HG03097 (cell line): Measurements from ENCODE around the gene HID1.
"Not testable (repeated sequence)": the region's sequence is repeated elsewhere in the genome, so short reads cannot be mapped to it uniquely, and the experiment has no call there.

Source experiments
- ATAC-seq: cut with Tn5 transposase; IDR thresholded peaks from one replicate; pipeline ENCODE4 v1.9.1; 2021; ENCODE audit not compliant: unreplicated experiment, low FRiP score

Gene HID1

GRCh38 chr17:75001915-75002843 is 29.6 kb upstream of the HID1 start:
- no peak for ATAC-seq

DNA sequence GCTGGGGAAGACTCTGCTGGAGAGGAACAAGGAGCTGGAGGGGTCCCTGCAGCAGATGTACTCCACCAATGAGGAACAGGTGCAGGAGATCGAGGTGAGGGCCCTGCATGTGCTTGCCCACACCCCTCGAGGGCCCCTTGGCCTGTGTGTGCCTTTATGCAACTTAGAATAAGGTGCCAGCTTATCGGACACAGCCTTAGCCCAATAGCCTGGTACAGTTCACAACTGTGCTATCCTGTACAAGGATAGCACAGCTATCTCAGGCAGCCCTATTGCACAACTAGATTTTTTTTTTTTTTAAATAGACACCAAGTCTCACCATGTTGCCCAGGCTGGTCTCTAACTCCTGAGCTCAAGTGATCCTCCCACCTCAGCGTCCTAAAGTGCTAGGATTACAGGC is 27.0 kb upstream of the HID1 start:
- no peak for ATAC-seq

DNA sequence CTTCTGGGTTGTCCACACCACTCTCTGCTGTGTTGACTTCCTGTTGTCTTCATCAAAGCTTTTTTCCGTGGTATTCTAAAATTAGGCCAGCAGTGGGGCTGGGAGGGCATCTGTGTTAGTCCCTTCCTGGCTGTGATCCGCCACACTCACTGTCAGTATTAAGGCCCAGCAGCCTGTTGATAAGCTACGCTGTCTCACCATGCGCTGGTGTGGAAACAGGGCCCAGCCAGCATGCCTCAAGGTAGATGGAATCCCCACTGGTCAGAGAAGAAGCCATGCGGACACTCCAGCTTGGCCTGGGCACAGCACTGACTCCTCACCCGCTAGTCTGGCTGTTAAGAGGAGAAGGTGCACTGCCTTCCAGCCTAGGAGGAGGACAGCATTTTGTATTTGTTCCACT is 26.2 kb upstream of the HID1 start:
- ATAC-seq: no peak

DNA sequence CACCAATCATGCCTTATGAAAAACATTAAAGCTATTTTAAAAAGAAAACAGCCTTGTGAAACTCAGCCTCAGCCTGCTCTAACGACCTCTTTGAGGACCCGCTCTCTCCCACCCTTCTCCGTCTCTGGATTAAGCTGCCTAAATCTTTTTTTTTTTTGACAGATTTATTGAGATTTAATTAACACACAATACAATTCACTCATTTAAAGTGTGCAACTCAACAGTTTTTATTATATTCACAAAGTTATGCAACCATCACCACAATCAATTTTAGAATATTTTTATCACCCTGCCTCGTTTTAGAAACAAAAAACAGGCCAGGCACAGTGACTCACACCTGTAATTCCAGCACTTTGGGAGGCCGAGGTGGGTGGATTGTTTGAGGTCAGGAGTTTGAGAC is 23.3 kb upstream of the HID1 start:
- no peak for ATAC-seq

DNA sequence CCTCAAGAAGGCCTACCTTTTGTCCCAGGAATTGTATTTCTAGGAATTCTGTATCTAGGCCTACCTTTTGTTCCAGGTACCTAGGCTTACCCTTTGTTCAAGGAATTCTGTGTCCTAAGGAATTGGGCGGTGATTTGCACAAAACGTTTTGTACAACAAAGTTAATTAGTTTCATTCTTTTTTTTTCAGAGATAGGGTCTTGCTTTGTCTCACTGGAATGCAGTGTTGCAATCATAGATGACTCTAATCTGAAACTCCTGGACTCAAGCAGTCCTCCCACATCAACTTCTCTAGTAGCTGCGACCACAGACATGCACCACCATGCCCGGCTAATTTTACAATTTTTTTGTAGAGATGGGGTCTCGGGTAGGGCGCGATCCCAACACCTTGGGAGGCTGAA is 21.9 kb upstream of the HID1 start:
- ATAC-seq: no peak

DNA sequence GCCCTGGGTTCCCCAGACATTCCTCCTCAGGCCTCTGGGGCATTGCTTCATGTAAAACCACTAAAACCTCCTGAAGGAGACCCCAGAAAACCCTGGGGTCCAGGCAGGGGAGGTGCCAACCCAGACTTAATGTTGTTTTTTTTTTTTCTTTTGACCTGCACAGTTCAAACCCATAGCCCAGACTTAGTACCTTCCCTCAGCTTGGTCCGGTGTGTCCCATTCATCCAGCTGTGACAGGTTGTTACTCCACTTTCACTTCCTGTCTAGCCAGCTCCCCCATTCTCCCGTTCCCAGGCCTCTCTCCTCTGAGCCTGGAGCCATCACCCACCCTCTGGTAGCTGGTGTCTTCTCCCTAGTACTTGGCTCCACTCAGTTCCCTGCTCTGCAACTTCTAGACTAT is 19.7 kb upstream of the HID1 start:
- no peak for ATAC-seq

- no peak for ATAC-seq
Measured at GRCh38 chr17:74990581-74991105, 18.1 kb upstream of the HID1 start.

GRCh38 chr17:74987909-74988711 is 15.6 kb upstream of the HID1 start:
- peak; percentile 27 for ATAC-seq

GRCh38 chr17:74987418-74987908 is 14.9 kb upstream of the HID1 start, which contains the start of gene CDR2L:
Gene CDR2L (plus strand): TSS chr17:74987632. CDS start chr17:74988044, 412 bp downstream.
- peak; percentile 91 for ATAC-seq

DNA sequence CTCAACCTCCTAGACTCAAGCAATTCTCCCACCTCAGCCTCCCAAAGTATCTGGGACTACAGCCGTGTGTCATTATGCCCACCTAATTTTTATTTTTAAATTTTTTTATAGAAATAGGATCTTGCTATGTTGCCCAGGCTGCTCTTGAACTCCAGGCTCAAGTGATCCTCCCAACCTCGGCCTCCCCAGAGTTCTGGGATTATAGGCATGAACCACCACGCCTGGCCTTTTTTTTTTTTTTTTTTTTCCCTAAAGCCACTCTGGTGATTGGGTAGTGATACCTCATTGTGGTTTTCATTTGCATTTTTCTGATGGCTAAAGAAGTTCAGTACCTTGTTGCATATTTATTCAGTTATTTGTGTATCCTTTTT is 13.6 kb upstream of the HID1 start:
- no peak for ATAC-seq

DNA sequence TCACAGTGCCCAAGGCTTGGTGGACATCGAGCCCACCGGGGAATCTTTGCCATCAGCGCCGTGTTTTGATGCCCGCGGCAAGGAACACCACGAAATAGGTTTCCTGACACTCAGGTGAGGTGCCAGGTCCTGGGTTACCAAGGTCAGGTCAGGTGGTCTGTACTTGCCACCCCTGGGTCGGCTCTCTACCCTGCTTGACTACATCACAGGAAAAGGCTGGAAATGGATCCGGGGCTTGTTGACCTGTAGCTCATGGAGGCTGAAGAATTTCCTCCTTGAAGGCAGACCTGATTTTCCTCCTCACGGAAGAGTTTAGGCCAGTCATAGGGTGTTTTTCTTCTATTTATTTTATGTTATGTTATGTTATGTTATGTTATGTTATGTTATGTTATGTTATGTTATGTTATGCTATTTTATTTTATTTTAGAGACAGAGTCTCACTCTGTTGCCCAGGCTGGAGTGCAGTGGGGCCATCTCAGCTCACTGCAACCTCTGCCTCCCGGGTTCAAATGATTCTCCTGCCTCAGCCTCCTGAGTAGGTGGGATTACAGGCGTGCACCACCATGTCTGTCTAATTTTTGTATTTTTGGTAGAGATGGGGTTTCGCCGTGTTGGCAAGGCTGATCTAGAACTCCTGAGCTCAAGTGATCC is 10.2 kb upstream of the HID1 start:
- ATAC-seq: not testable (repeated sequence)

DNA sequence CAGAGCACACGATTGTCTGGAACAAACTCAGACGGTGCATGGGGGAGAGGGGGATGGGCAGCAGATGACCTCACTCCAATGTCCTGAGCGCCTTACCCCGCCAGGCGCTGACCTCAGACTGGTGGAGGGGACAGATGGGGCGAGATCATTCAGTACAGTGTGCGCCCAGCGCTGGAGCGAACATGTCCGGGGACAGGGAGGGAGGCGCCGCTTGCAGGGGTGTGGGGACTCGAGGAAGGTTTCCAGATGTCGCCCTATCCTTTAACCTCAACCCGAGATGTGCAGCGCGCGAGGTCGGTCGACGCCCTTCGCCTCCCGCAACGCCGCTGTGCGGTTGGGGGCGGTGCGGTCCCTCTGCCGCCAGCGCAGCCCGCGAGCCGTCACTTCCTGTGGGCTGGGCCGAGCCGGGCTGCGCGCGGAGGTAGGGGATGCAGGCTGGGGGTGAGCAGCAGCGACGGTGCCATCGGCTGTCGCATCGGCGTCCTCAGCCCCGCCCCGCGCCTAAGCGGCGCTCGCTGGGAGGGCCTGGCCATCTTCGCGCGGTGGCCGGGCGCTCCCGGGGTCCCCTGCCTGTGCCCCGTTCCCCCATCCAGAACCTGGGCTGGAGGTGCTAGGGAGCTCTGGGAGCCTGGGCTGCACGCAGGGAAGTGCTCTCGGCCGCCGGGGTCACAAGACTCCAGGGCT is 9.6 kb upstream of the HID1 start:
- ATAC-seq: no peak

GRCh38 chr17:74981318-74981978 is 8.9 kb upstream of the HID1 start:
- ATAC-seq: no peak

GRCh38 chr17:74979408-74980146 is 7.0 kb upstream of the HID1 start:
- ATAC-seq: no peak

GRCh38 chr17:74978240-74978639 is 5.7 kb upstream of the HID1 start:
- ATAC-seq: no peak

DNA sequence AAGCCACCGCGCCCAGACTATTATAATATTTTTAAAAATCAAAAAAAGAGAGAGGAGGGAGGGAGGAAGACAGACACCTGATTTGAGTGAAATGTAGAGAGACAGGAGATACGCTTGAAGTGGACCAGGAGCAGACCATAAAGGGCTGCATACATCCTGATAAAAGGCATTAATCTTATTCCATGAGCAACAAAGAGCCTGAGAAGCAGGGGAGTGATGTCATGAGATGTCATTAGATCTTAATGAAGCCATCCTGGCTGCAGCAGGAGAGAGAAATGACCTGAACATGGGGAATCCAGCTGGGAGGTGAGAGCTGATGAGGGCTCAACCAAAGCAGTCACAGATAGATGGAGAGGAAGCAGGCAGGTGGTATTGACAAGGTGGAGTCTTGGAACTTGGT is 5.2 kb upstream of the HID1 start:
- no peak for ATAC-seq

DNA sequence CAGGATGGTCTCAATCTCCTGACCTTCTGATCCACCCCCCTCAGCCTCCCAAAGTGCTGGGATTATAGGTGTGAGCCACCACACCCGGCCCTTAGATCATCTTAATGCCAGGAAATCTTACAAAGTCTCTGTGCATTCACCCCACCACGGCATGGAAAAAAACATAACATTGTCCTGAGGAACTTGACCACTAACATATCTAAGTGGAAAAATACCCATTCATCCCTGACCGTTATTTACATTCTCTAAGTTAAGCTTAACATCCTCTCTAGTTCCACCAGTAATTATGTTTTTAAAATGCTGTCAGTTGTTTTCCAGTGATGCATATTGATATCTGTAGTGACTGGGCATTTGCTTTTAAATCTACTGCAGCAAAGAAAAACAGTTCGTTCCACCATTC is 3.4 kb upstream of the HID1 start:
- ATAC-seq: no peak

GRCh38 chr17:74972973-74973328 is 392 bp upstream of the HID1 start:
- ATAC-seq: no peak

DNA sequence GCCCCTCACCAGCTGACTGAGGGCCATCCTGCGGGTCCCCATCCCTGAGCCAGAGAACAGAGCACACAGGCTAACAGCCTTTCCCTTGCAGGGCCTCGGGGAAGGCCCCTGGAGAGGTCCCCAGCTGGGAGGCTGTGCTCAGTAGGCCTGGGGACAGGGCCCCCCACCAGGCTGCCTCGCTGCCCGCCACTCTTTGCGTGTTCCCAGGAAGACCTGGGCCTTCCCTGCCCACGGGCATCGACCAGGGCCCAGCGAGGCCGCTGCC is 785 bp downstream of the HID1 start:
- no peak for ATAC-seq
